Fibroblast of skin of abdomen (primary cell): ENCODE results near the gene ACSL1. TPM values are rescaled to one million over a fixed set of nuclear protein-coding genes. Genes with fewer than 3 reads are reported as not detected.
"Not testable (repeated sequence)": the region's sequence is repeated elsewhere in the genome, so short reads cannot be mapped to it uniquely, and the experiment has no call there.

Experiments
- DNase-seq: peaks from one replicate; pipeline ENCODE4 v3.0.0-alpha.2; 2013
- polyA plus RNA-seq, 2 experiments: library from polyadenylated mRNA; unstranded; fragments of 120-200 nt; gene quantifications; one replicate each; pipeline ENCODE4 v1.2.1, GENCODE V29; 2013; ENCODE audit not compliant: insufficient read length in 2 of 2

The ACSL1 gene
- polyA plus RNA-seq (2013, experiment 1 of 2; ENCODE audit: insufficient read length): 16.1 TPM
- polyA plus RNA-seq (2013, experiment 2 of 2; ENCODE audit: insufficient read length): 11.6 TPM

GRCh38 chr4:184825896-184826690 is at the start of gene ACSL1:
TSS of gene ACSL1 (minus strand) at chr4:184825968. CDS start at chr4:184803514, 22,454 bp downstream.
- peak; percentile 68 for DNase-seq

GRCh38 chr4:184873054-184873453 is 47.3 kb upstream of the ACSL1 start:
- DNase-seq: no peak

GRCh38 chr4:184870718-184871117 is 45.0 kb upstream of the ACSL1 start:
- DNase-seq: no peak

- no peak for DNase-seq
Observed at GRCh38 chr4:184868623-184869022, 42.9 kb upstream of the ACSL1 start.

GRCh38 chr4:184863916-184864315 is 38.1 kb upstream of the ACSL1 start:
- DNase-seq: no peak

GRCh38 chr4:184861047-184861446 is 35.3 kb upstream of the ACSL1 start:
- no peak for DNase-seq

- DNase-seq: no peak
Observed at GRCh38 chr4:184860018-184860779, 34.4 kb upstream of the ACSL1 start.

GRCh38 chr4:184857441-184858121 is 31.8 kb upstream of the ACSL1 start:
- no peak for DNase-seq

- no peak for DNase-seq
Observed at GRCh38 chr4:184856277-184856609, 30.5 kb upstream of the ACSL1 start.

GRCh38 chr4:184854673-184855072 is 28.9 kb upstream of the ACSL1 start:
- no peak for DNase-seq

GRCh38 chr4:184853436-184853835 is 27.7 kb upstream of the ACSL1 start:
- DNase-seq: no peak

- no peak for DNase-seq
Observed at GRCh38 chr4:184851886-184852285, 26.1 kb upstream of the ACSL1 start.

- DNase-seq: no peak
Observed at GRCh38 chr4:184851200-184851541, 25.4 kb upstream of the ACSL1 start.

- no peak for DNase-seq
Observed at GRCh38 chr4:184850431-184851199, 24.8 kb upstream of the ACSL1 start.

- DNase-seq: no peak
Observed at GRCh38 chr4:184850018-184850417, 24.2 kb upstream of the ACSL1 start.

- no peak for DNase-seq
Observed at GRCh38 chr4:184849185-184849584, 23.4 kb upstream of the ACSL1 start.

GRCh38 chr4:184848510-184848909 is 22.7 kb upstream of the ACSL1 start:
- DNase-seq: no peak

- DNase-seq: no peak
Observed at GRCh38 chr4:184846531-184846930, 20.8 kb upstream of the ACSL1 start.

- DNase-seq: peak; percentile 77
Observed at GRCh38 chr4:184845367-184846021, 19.7 kb upstream of the ACSL1 start.

GRCh38 chr4:184844742-184845141 is 19.0 kb upstream of the ACSL1 start:
- no peak for DNase-seq

- DNase-seq: no peak
Observed at GRCh38 chr4:184843984-184844554, 18.3 kb upstream of the ACSL1 start.

GRCh38 chr4:184839075-184839399 is 13.3 kb upstream of the ACSL1 start:
- DNase-seq: not testable (repeated sequence)
